Endometrium (tissue), 2 donors: ENCODE measurements around the gene ZNF524.

Experiments
- FAIRE-seq: peaks from 2 replicates; lab custom pipeline; 2012; peaks lifted over from hg19 to GRCh38; lab: Jason Lieb, UNC
- donor health status: control.
- donor health status: control.

ZNF524 gene

GRCh38 chr19:55602104-55603001 lies 2.3 kb downstream of the ZNF524 start:
- FAIRE-seq, result no peak

GRCh38 chr19:55603115-55603514 lies 3.0 kb downstream of the ZNF524 start:
- FAIRE-seq, result no peak

- FAIRE-seq, result no peak
Measured at GRCh38 chr19:55603581-55604292, 3.6 kb downstream of the ZNF524 start.

GRCh38 chr19:55605207-55605636 lies 5.1 kb downstream of the ZNF524 start:
- no peak for FAIRE-seq

GRCh38 chr19:55605637-55606470 lies 5.8 kb downstream of the ZNF524 start, which contains the start of gene ZNF865:
Gene ZNF865, plus strand, starts transcription at chr19:55605647. Its CDS starts 7,972 bp downstream, at chr19:55613619.
- FAIRE-seq, result no peak

GRCh38 chr19:55606471-55606787 lies 6.3 kb downstream of the ZNF524 start:
- FAIRE-seq, result no peak

- FAIRE-seq, result no peak
Measured at GRCh38 chr19:55606817-55607216, 6.7 kb downstream of the ZNF524 start.

GRCh38 chr19:55609326-55609725 lies 9.2 kb downstream of the ZNF524 start:
- FAIRE-seq, result no peak

GRCh38 chr19:55611300-55611982 lies 11.4 kb downstream of the ZNF524 start:
- no peak for FAIRE-seq

- no peak for FAIRE-seq
Measured at GRCh38 chr19:55611983-55612645, 12.0 kb downstream of the ZNF524 start.

GRCh38 chr19:55613396-55613795 lies 13.3 kb downstream of the ZNF524 start:
- no peak for FAIRE-seq

- FAIRE-seq, result no peak
Measured at GRCh38 chr19:55613930-55614710, 14.0 kb downstream of the ZNF524 start.

- FAIRE-seq, result no peak
Measured at GRCh38 chr19:55614711-55615542, 14.8 kb downstream of the ZNF524 start.

- no peak for FAIRE-seq
Measured at GRCh38 chr19:55615543-55616394, 15.7 kb downstream of the ZNF524 start.

- no peak for FAIRE-seq
Measured at GRCh38 chr19:55616395-55616875, 16.3 kb downstream of the ZNF524 start.

GRCh38 chr19:55617426-55617825 lies 17.3 kb downstream of the ZNF524 start:
- FAIRE-seq, result no peak

- no peak for FAIRE-seq
Measured at GRCh38 chr19:55618426-55618825, 18.3 kb downstream of the ZNF524 start.

GRCh38 chr19:55619286-55619685 lies 19.2 kb downstream of the ZNF524 start:
- FAIRE-seq, result no peak
